ENCODE data around the gene KCNMA1. TPM values are rescaled to one million over a fixed set of nuclear protein-coding genes. Genes with fewer than 3 reads are reported as not detected.

KCNMA1 gene
- total RNA-seq, 1 donor from 2014 or later, result 41.3 TPM

DNA sequence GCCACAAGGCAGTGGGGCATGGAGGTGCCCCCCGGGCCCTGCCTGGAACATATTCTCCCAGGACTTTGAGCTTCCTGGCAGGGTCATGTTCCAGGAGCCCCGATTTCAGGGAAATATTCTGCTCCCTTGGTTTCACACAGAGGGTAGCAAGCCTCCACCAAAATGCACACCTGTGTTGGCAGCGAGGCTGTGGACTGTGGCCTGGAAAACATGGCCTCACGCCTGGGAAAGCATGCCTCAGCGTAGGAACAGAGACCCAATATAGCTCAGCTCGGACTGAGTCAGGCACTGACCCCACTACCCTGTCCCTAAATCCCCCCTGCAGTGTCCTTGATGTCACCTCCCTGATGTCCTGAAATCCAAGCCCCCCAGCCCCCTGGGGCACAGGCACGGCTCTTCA lies 92.0 kb downstream of the KCNMA1 start:
- intact Hi-C loops (cut with DNase I), result no loop called here
- Histone ChIP-seq H3K36me3 (no peaks in the 10 kb centered on the region), H3K4me3 (no peak overlapping the region), H3K27me3 (ENCODE audit: low read depth) (no peaks in the 10 kb centered on the region), H3K4me1 (peaks cover 11% of the 10 kb centered on the region), H3K27ac (no peak overlapping the region), H3K9me3 (no peaks in the 10 kb centered on the region)
- no peak for DNase-seq
- TF ChIP-seq, protein P1, sequence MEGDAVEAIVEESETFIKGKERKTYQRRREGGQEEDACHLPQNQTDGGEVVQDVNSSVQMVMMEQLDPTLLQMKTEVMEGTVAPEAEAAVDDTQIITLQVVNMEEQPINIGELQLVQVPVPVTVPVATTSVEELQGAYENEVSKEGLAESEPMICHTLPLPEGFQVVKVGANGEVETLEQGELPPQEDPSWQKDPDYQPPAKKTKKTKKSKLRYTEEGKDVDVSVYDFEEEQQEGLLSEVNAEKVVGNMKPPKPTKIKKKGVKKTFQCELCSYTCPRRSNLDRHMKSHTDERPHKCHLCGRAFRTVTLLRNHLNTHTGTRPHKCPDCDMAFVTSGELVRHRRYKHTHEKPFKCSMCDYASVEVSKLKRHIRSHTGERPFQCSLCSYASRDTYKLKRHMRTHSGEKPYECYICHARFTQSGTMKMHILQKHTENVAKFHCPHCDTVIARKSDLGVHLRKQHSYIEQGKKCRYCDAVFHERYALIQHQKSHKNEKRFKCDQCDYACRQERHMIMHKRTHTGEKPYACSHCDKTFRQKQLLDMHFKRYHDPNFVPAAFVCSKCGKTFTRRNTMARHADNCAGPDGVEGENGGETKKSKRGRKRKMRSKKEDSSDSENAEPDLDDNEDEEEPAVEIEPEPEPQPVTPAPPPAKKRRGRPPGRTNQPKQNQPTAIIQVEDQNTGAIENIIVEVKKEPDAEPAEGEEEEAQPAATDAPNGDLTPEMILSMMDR (IDR thresholded peaks at IDR 0.05), result no peak
- ATAC-seq, result no peak

DNA sequence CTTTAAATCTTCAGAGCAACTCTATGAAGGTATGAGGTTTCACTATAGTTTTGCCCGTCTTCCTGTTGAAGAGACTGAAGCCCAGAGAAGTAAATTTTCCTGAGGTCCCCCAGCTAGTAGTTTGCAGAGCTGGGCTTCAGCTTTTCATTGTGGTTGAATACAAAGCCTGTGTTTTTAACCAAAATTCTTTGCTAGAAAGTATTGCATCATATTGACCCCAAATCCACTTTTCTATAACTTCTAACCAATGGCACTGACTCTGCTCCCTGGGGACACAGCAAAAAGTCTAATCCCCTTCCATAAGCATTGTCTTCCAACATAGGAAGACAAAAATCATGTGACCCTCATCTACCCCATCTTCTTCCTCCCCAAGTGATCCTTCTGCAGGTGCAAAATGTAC lies 93.0 kb downstream of the KCNMA1 start:
- H3K36me3 ChIP-seq, result no peaks in the 10 kb centered on the region
- intact Hi-C loops (cut with DNase I), result no loop called here

DNA sequence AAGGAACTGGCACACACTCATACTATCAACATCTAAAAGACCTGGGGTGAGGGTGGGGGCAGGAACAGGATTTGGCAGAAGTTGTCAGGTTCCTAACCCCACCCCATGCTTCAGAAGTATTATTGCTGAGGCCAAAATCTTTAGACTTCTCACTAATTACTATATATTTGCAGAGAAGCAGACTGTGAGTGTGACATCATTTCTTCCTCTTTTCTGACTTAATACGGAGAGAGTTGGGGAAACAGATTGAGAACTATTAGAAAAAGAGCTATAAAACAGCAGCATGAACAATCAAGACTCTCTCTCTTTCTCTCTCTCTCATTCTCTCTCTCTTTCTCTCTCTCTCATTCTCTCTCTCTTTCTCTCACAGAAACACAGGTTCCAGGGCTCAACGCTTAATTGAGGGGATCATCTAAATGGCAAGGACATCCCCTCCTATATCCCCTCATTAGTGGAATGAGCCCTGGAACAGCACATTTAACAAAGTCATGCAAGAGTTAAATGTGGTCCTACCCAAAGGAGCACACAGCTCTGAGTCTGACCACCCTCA lies 94.8 kb downstream of the KCNMA1 start:
- intact Hi-C loops (cut with DNase I), result no loop called here

More for the DNA sequence above, 93.0 kb downstream of the KCNMA1 start:
- DNase-seq (no peak), ATAC-seq (no peak)
- Histone ChIP-seq H3K9me3 (no peaks in the 10 kb centered on the region), H3K4me1 (peaks cover 11% of the 10 kb centered on the region), H3K4me3 (no peak overlapping the region), H3K27ac (no peak overlapping the region), H3K27me3 (ENCODE audit: low read depth) (no peaks in the 10 kb centered on the region)
- TF ChIP-seq, protein P1 (IDR thresholded peaks at IDR 0.05), result no peak

DNA sequence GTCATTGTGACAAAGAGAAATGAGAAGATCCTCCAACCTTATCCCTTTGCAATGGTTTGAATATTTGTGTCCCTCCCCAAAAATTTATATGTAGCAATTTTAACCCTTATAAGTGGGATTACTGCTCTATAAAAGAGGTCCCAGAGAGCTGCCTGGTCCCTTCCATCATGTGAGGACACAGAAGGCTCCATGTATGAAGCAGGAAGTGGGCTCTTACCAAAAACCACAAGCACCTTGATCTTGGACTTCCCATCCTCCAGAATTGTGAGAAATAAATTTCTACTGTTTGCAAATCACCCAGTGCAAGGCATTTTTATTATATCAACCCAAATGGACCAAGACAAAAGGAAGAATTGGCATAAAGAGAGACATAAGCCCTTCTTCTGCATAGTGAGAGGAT lies 95.7 kb downstream of the KCNMA1 start:
- intact Hi-C loops (cut with DNase I), result no loop called here
- Histone ChIP-seq H3K4me1 (peaks cover 11% of the 10 kb centered on the region), H3K9me3 (no peaks in the 10 kb centered on the region), H3K27ac (no peak overlapping the region), H3K4me3 (no peak overlapping the region), H3K27me3 (ENCODE audit: low read depth) (no peaks in the 10 kb centered on the region), H3K36me3 (no peaks in the 10 kb centered on the region)
- DNase-seq (no peak), ATAC-seq (no peak)
- TF ChIP-seq, protein P1 (IDR thresholded peaks at IDR 0.05), result no peak

More for the DNA sequence above, 94.8 kb downstream of the KCNMA1 start:
- TF ChIP-seq, protein P1 (IDR thresholded peaks at IDR 0.05), result no peak
- ATAC-seq (no peak), DNase-seq (no peak)
- Histone ChIP-seq H3K9me3 (no peaks in the 10 kb centered on the region), H3K36me3 (no peaks in the 10 kb centered on the region), H3K4me1 (peaks cover 11% of the 10 kb centered on the region), H3K27me3 (ENCODE audit: low read depth) (no peaks in the 10 kb centered on the region), H3K4me3 (no peak overlapping the region), H3K27ac (no peak overlapping the region)

DNA sequence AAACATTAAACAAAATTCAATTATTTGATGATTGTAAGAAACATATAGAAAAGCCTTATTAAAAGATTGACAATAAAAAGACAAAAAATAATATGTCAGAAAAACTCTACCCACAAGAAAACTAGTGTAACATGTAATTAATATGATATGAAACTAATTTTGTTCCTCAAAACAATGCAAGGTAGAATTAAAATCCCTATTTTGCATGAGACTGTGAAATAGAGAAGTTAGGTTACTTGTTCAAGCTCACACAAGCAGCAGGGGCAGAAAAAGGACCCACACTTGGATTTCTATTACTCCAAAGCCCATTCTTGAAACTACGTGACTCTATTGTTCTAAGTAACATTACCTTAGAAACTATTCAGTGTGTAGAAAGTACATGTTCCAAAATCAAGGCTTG lies 96.4 kb downstream of the KCNMA1 start:
- no peak for ATAC-seq
- intact Hi-C loops (cut with DNase I), result no loop called here

More for the DNA sequence above, 96.4 kb downstream of the KCNMA1 start:
- H3K4me1 ChIP-seq, result peaks cover 11% of the 10 kb centered on the region
- no peaks in the 10 kb centered on the region for H3K9me3 ChIP-seq
- no peaks in the 10 kb centered on the region for H3K27me3 ChIP-seq (ENCODE audit: low read depth)
- no peak overlapping the region for H3K27ac ChIP-seq
- H3K4me3 ChIP-seq, result no peak overlapping the region
- H3K36me3 ChIP-seq, result no peaks in the 10 kb centered on the region
- no peak for DNase-seq
- TF ChIP-seq, protein P1 (IDR thresholded peaks at IDR 0.05), result no peak
